H9 (cell line): ENCODE results near the gene MRTFA. TPM values are rescaled to one million over a fixed set of nuclear protein-coding genes. Genes with fewer than 3 reads are reported as not detected.

Experiments used
- DNase-seq: peaks from one replicate; pipeline ENCODE4 v3.0.0-alpha.2; 2017
- H2AFZ ChIP-seq: one replicate; pipeline ENCODE4 v1.6.1; 2013; ENCODE audit warnings: mild to moderate bottlenecking, low read length, control low read depth, moderate library complexity
- H2AK5ac ChIP-seq: 2 replicates; pipeline ENCODE4 v1.6.1; 2013; ENCODE audit warnings: low read length, control low read depth, mixed read lengths; ENCODE audit not compliant: insufficient read length
- H2BK120ac ChIP-seq: one replicate; pipeline ENCODE4 v1.6.1; 2013; ENCODE audit warnings: low read depth, mild to moderate bottlenecking, low read length, control low read depth, inconsistent platforms; ENCODE audit not compliant: poor library complexity, severe bottlenecking
- H2BK12ac ChIP-seq: 2 replicates; pipeline ENCODE4 v1.6.1; 2013; ENCODE audit warnings: low read length, control low read depth, mixed read lengths, low read depth; ENCODE audit not compliant: insufficient read length
- H2BK15ac ChIP-seq: 2 replicates; pipeline ENCODE4 v1.6.1; 2013; ENCODE audit warnings: low read depth, low read length, control low read depth
- H2BK20ac ChIP-seq: one replicate; pipeline ENCODE4 v1.6.1; 2013; ENCODE audit warnings: low read depth, mild to moderate bottlenecking, low read length, control low read depth, inconsistent platforms; ENCODE audit not compliant: poor library complexity, severe bottlenecking
- H2BK5ac ChIP-seq: 2 replicates; pipeline ENCODE4 v1.6.1; 2013; ENCODE audit warnings: low read length, control low read depth, mixed read lengths; ENCODE audit not compliant: insufficient read length
- H3K14ac ChIP-seq: 2 replicates; pipeline ENCODE4 v1.6.1; 2013; ENCODE audit warnings: low read length, control low read depth; ENCODE audit not compliant: insufficient read depth
- H3K18ac ChIP-seq: 2 replicates; pipeline ENCODE4 v1.6.1; 2013; ENCODE audit warnings: low read depth, mild to moderate bottlenecking, mixed read lengths, low read length, control low read depth; ENCODE audit not compliant: insufficient read length
- H3K23ac ChIP-seq: 2 replicates; pipeline ENCODE4 v1.6.1; 2013; ENCODE audit warnings: low read length, control low read depth, mixed read lengths, low read depth; ENCODE audit not compliant: insufficient read length
- H3K23me2 ChIP-seq: 2 replicates; pipeline ENCODE4 v1.6.1; 2013; ENCODE audit warnings: low read depth, mild to moderate bottlenecking, mixed read lengths, low read length, control low read depth; ENCODE audit not compliant: insufficient read length, poor library complexity, severe bottlenecking
- H3K27ac ChIP-seq: 2 replicates; pipeline ENCODE4 v1.5.1; 2013; ENCODE audit warnings: low read length, control low read depth, mixed read lengths, low read depth; ENCODE audit not compliant: insufficient read length
- H3K27me3 ChIP-seq: 2 replicates; pipeline ENCODE4 v1.6.1; 2013; ENCODE audit warnings: low read length, control low read depth, inconsistent platforms; ENCODE audit not compliant: insufficient read depth
- H3K4ac ChIP-seq: 2 replicates; pipeline ENCODE4 v1.6.1; 2013; ENCODE audit warnings: low read depth, mild to moderate bottlenecking, control low read depth, inconsistent platforms, low read length, moderate library complexity
- H3K4me1 ChIP-seq: 2 replicates; pipeline ENCODE4 v1.6.1; 2013; ENCODE audit warnings: low read length, control low read depth, inconsistent platforms; ENCODE audit not compliant: insufficient read depth
- H3K4me2 ChIP-seq: 2 replicates; pipeline ENCODE4 v1.6.1; 2013; ENCODE audit warnings: low read length, control low read depth, mixed read lengths; ENCODE audit not compliant: insufficient read length, insufficient read depth
- H3K56ac ChIP-seq: 2 replicates; pipeline ENCODE4 v1.6.1; 2013; ENCODE audit warnings: low read depth, mild to moderate bottlenecking, mixed read lengths, low read length, control low read depth; ENCODE audit not compliant: insufficient read length
- H3K79me1 ChIP-seq: 2 replicates; pipeline ENCODE4 v1.6.1; 2013; ENCODE audit warnings: low read depth, mild to moderate bottlenecking, moderate library complexity, low read length, control low read depth, inconsistent platforms; ENCODE audit not compliant: insufficient read depth, poor library complexity, severe bottlenecking
- H3K79me2 ChIP-seq: 2 replicates; pipeline ENCODE4 v1.6.1; 2013; ENCODE audit warnings: low read length, control low read depth, inconsistent platforms; ENCODE audit not compliant: insufficient read depth
- H3K9ac ChIP-seq: 2 replicates; pipeline ENCODE4 v1.6.1; 2013; ENCODE audit warnings: low read length, control low read depth, mixed read lengths; ENCODE audit not compliant: insufficient read length; ENCODE audit errors: extremely low read depth
- H3K9me3 ChIP-seq: one replicate; pipeline ENCODE4 v1.6.1; 2013; ENCODE audit warnings: low read depth, low read length, inconsistent platforms; ENCODE audit not compliant: control insufficient read depth
- H3T11ph ChIP-seq: one replicate; pipeline ENCODE4 v1.6.1; 2013; ENCODE audit warnings: mild to moderate bottlenecking, low read length, control low read depth, inconsistent platforms
- H4K20me1 ChIP-seq: one replicate; pipeline ENCODE4 v1.6.1; 2013; ENCODE audit not compliant: control insufficient read depth, insufficient read length, insufficient read depth
- H4K5ac ChIP-seq: 2 replicates; pipeline ENCODE4 v1.6.1; 2013; ENCODE audit warnings: low read depth, mild to moderate bottlenecking, mixed read lengths, low read length, control low read depth; ENCODE audit not compliant: insufficient read length
- H4K8ac ChIP-seq: replicated peaks from 2 replicates; pipeline ENCODE4 v1.6.1; 2013; ENCODE audit warnings: low read length, control low read depth, mixed read lengths, low read depth; ENCODE audit not compliant: insufficient read length
- H4K91ac ChIP-seq: 2 replicates; pipeline ENCODE4 v1.6.1; 2013; ENCODE audit warnings: low read depth, mild to moderate bottlenecking, moderate library complexity, mixed read lengths, low read length, control low read depth; ENCODE audit not compliant: insufficient read length
- H3K27ac Mint-ChIP-seq, 3 experiments: 2 replicates in 2 of 3; 3 replicates in 1 of 3; pipeline ENCODE4 v1.8.0; 2020 to 2021; ENCODE audit warnings: mixed read lengths in 3 of 3, mild to moderate bottlenecking in 1 of 3, moderate library complexity in 1 of 3
- H3K27me3 Mint-ChIP-seq: 2 replicates; pipeline ENCODE4 v1.8.0; 2021; ENCODE audit warnings: low read depth, mild to moderate bottlenecking, moderate library complexity, mixed read lengths
- H3K36me3 Mint-ChIP-seq, 3 experiments: 2 replicates in 2 of 3; 3 replicates in 1 of 3; pipeline ENCODE4 v1.8.0; 2020 to 2021; ENCODE audit warnings: low read depth in 3 of 3, mixed read lengths in 3 of 3; ENCODE audit not compliant: insufficient read depth in 1 of 3
- H3K4me1 Mint-ChIP-seq, 2 experiments: 2 replicates each; pipeline ENCODE4 v1.8.0; 2020; ENCODE audit warnings: mixed read lengths in 2 of 2
- H3K4me3 Mint-ChIP-seq, 2 experiments: 2 replicates in 1 of 2; 3 replicates in 1 of 2; pipeline ENCODE4 v1.8.0; 2020 to 2021; ENCODE audit warnings: mild to moderate bottlenecking in 2 of 2, mixed read lengths in 2 of 2, moderate library complexity in 1 of 2
- H3K9me3 Mint-ChIP-seq, 2 experiments: 2 replicates in 1 of 2; 3 replicates in 1 of 2; pipeline ENCODE4 v1.8.0; 2020; ENCODE audit warnings: mild to moderate bottlenecking in 2 of 2, mixed read lengths in 2 of 2, moderate library complexity in 1 of 2
- CTCF ChIP-seq: fragments of 200-600 bp; sonication (generic); conservative IDR thresholded peaks from 3 replicates; pipeline ENCODE4 v1.8.0; 2021; ENCODE audit warnings: antibody characterized with exemption, mild to moderate bottlenecking
- WGBS: extraction: QIAGEN DNeasy Blood & Tissue Kit; methylation state at CpG from one replicate; pipeline ENCODE4 v1.1.7; 2013; ENCODE audit warnings: missing lambda C conversion rate, low lambda C conversion rate, mixed read lengths; ENCODE audit not compliant: insufficient read length; ENCODE audit errors: extremely low coverage; 5-methylcytosine and 5-hydroxymethylcytosine counted together
- total RNA-seq: library from RNA; stranded (reverse); gene quantifications from 2 replicates; pipeline ENCODE4 v1.2.1, GENCODE V29; 2021

The MRTFA gene
- total RNA-seq, 1 experiment from 2014 or later, result 38.1 TPM

GRCh38 chr22:40387746-40388145 lies 248.8 kb downstream of the MRTFA start:
- Histone ChIP-seq H3K4me1 (no peaks in the 10 kb centered on the region), H4K8ac (no peak overlapping the region), H3K27me3 (no peaks in the 10 kb centered on the region), H3K23ac (no peak overlapping the region), H3K79me2 (peaks cover under 1% of the 10 kb centered on the region; the same call in 1 of the 2 replicates), H2BK5ac (no peak overlapping the region), H3T11ph (no peak overlapping the region), H2BK15ac (no peak overlapping the region), H3K27ac (no peak overlapping the region), H2BK120ac (no peak overlapping the region), H3K9ac (no peak overlapping the region), H4K91ac (no peak overlapping the region), H3K9me3 (no peaks in the 10 kb centered on the region), H3K18ac (no peak overlapping the region), H2AK5ac (no peak overlapping the region), H4K20me1 (no peaks in the 10 kb centered on the region), H3K4me2 (no peak overlapping the region), H3K79me1 (no peaks in the 10 kb centered on the region), H4K5ac (no peak overlapping the region), H2BK12ac (no peak overlapping the region), H3K4ac (no peak overlapping the region), H2BK20ac (no peak overlapping the region), H3K23me2 (no peaks in the 10 kb centered on the region), H2AFZ (no peak overlapping the region), H3K14ac (no peak overlapping the region), H3K56ac (no peak overlapping the region)
- Mint-ChIP-seq H3K4me3 (no peak overlapping the region), H3K36me3 (peaks cover 0 to 5% (median 0%) of the 10 kb centered on the region in 3 experiments; a peak in 4 of 7 replicates), H3K27ac (peak overlapping the region in 1 of 3 experiments; percentile 5; a peak in 2 of 7 replicates), H3K27me3 (no peaks in the 10 kb centered on the region), H3K9me3 (no peaks in the 10 kb centered on the region), H3K4me1 (peaks cover 0 to 10% of the 10 kb centered on the region in 2 experiments)
- DNase-seq, result no peak
- no peak for TF ChIP-seq CTCF
- no CpG with 5 or more reads among the region's 5 CpGs for WGBS
